ENCODE results near the gene SLC38A8.

SLC38A8 gene

GRCh38 chr16:84048871-84049270 lies 6.3 kb upstream of the SLC38A8 start:
- DNase-seq: no peak

- DNase-seq: no peak
Observed at GRCh38 chr16:84048270-84048669, 5.7 kb upstream of the SLC38A8 start.

GRCh38 chr16:84047626-84048025 lies 5.0 kb upstream of the SLC38A8 start:
- DNase-seq: no peak

GRCh38 chr16:84047206-84047605 lies 4.6 kb upstream of the SLC38A8 start:
- DNase-seq: no peak

GRCh38 chr16:84045818-84046470 lies 3.3 kb upstream of the SLC38A8 start:
- DNase-seq: no peak

DNA sequence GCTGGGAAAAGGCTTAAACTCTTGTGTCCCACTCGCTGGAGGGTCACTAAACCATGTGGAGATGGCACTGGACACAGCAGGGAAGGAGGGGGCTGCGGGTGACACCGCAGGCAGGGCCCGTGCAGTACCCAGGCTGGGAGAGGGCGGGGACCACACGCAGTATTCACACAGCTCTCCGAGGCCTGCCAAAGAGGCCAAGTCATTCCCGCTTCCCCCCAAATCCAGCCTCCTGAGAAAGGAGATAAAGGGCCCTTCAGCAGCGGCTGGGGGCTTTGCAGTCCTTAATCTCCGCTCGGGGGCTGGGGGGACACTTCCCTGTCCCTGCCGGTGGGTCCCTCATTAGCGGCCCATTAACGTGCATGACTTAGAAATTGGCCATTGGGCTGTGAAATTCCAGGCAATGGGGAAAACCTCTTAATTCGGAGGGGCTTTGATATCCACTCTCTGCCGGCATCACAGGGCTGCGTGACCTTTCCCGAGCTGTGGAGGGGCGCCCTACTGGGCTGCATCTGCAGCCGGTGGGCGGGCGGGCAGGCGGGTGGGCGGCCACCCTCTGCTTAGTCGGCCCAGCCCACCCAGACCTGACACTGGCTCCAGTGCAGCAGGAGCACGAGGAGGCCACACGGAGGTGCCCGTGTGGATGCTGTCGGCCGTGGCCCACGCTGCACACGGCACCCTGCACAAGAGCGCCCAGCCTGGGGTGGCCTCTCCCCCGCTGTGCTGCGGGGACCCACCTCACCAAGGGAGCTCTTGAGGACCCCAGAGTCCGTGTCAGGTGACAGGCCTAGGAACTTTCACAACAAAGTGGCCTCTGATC lies 2.6 kb upstream of the SLC38A8 start:
- no peak for DNase-seq

DNA sequence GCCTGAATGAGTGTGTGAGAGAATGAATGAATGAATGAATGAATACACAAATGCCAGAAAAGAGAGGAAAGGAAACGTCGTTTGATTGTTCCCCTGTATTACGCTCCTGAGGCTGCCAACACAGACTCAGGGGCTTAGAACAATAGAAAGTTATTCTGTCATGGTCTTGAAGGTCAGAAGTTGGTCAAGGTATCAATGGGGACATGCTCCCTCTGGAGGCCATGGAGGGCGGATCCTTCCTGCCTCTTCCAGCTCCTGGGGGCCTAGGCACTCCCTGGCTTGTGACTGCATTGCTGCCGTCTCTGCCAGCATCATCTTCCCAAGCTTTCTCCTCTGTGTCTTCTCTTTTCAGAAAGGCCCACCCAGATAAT lies 1.5 kb upstream of the SLC38A8 start:
- DNase-seq: no peak

- no peak for DNase-seq
Observed at GRCh38 chr16:84043486-84044117, 1.0 kb upstream of the SLC38A8 start.

DNA sequence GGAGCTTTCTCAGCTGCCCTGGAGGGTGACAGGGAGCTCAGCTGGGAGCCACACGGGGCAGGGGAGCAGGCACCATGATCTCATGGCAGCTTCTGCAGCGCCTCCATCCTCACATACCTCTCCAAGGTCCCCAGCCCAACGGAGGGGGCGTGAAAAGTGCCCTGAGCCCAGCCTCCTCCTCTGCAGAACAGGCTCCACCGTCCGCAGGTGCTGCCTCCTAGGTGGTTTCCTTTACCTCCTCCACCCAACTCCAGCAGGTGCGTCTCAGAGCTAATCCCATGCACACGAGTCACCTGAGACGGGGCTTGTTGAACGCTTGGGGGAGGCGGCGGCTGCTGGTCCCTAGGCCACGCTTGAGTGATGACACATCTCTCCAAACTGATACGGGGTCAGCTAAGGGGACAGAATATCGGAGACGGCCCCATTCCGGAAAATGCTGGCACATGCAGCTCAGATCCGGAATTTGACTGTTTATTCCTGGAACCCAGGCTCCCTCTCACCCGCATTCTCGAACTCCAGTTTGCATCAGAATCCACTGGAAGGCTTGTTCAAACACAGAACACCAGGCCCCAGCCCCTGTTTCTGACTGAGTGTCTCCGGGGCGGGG lies 387 bp upstream of the SLC38A8 start:
- peak; percentile 49 for DNase-seq

DNA sequence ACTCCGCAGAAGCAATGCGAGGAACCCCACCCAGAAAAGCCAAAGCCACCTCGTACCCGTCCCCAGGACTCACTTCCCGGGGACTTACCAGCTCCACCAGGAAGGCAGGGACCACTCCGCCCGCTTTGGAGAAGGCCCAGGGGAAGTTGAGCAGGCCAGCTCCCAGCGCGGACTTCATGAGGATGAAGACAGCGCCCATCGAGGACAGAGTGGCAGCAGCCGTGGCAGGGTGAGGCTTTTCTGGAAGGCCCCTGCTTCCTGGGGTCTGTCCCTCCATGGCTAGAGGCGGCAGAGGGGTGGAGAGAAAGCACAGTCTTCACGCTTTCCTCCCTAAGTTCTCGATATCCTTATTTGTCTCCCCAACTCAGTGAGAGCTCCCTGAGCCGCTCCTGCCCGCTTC lies 714 bp downstream of the SLC38A8 start:
- DNase-seq: no peak

GRCh38 chr16:84040823-84041820 lies 1.5 kb downstream of the SLC38A8 start:
- no peak for DNase-seq

- no peak for DNase-seq
Observed at GRCh38 chr16:84040226-84040822, 2.3 kb downstream of the SLC38A8 start.

- DNase-seq: no peak
Observed at GRCh38 chr16:84039696-84040095, 2.9 kb downstream of the SLC38A8 start.

GRCh38 chr16:84038469-84038868 lies 4.1 kb downstream of the SLC38A8 start:
- no peak for DNase-seq

GRCh38 chr16:84036982-84037425 lies 5.6 kb downstream of the SLC38A8 start:
- DNase-seq: no peak

GRCh38 chr16:84036131-84036530 lies 6.5 kb downstream of the SLC38A8 start:
- no peak for DNase-seq

- no peak for DNase-seq
Observed at GRCh38 chr16:84034516-84034915, 8.1 kb downstream of the SLC38A8 start.

- no peak for DNase-seq
Observed at GRCh38 chr16:84033251-84034195, 9.1 kb downstream of the SLC38A8 start.

GRCh38 chr16:84032458-84033178 lies 10.0 kb downstream of the SLC38A8 start:
- DNase-seq: no peak

Measured in right kidney (tissue), 1 donor.